Activated B cell treated with CpG ODN at 0.5 μM for 24 hours (primary cell): ENCODE data around the gene FNBP1L. TPM values are rescaled to one million over a fixed set of nuclear protein-coding genes. Genes with fewer than 3 reads are reported as not detected.
"Not testable (repeated sequence)": the region's sequence is repeated elsewhere in the genome, so short reads cannot be mapped to it uniquely, and the experiment has no call there.

Experiments used
- ATAC-seq: fragments of 200-7000 bp; cut with Tn5 transposase; one replicate; pipeline ENCODE4 v1.10.0; 2021; ENCODE audit warnings: low read depth, mild to moderate bottlenecking, moderate library complexity
- CTCF ChIA-PET: fragments of 350-600 bp; sonication (Branson Sonifier 250); formaldehyde crosslinking; loops from one replicate; lab custom pipeline; 2021; ENCODE audit warnings: antibody characterized with exemption; lab: Charles Lee
- POLR2A ChIA-PET: fragments of 350-600 bp; sonication (Branson Sonifier 250); formaldehyde crosslinking; loops from one replicate; lab custom pipeline; 2021; ENCODE audit warnings: antibody characterized with exemption; lab: Charles Lee
- DNase-seq: peaks from one replicate; pipeline ENCODE4 v3.0.0; 2022
- H3K27ac Mint-ChIP-seq: one replicate; pipeline ENCODE4 v1.8.0; 2020; ENCODE audit warnings: mixed read lengths
- H3K27me3 Mint-ChIP-seq: one replicate; pipeline ENCODE4 v1.8.0; 2021; ENCODE audit warnings: mixed read lengths
- H3K36me3 Mint-ChIP-seq: one replicate; pipeline ENCODE4 v1.8.0; 2021; ENCODE audit warnings: low read depth, mixed read lengths
- H3K4me1 Mint-ChIP-seq: one replicate; pipeline ENCODE4 v1.8.0; 2021; ENCODE audit warnings: mixed read lengths
- H3K4me3 Mint-ChIP-seq: one replicate; pipeline ENCODE4 v1.8.0; 2020; ENCODE audit warnings: mild to moderate bottlenecking, mixed read lengths
- H3K9me3 Mint-ChIP-seq: one replicate; pipeline ENCODE4 v1.8.0; 2020; ENCODE audit warnings: mixed read lengths
- intact Hi-C: fragments of 100-400 bp; cut with micrococcal nuclease; formaldehyde crosslinking; loops from one replicate; pipeline ENCODE4 v1.15.1; 2024
- total RNA-seq: library from RNA; stranded (reverse); gene quantifications from 2 replicates; pipeline ENCODE4 v1.2.3, GENCODE V29; 2022
- TF ChIP-seq, protein P1 (sequence below): fragments of 200-600 bp; IDR thresholded peaks from one replicate; pipeline ENCODE4 v1.8.0; 2022; ENCODE audit warnings: antibody characterized with exemption, mild to moderate bottlenecking

The FNBP1L gene
- total RNA-seq, 1 donor from 2014 or later, result 3.3 TPM

DNA sequence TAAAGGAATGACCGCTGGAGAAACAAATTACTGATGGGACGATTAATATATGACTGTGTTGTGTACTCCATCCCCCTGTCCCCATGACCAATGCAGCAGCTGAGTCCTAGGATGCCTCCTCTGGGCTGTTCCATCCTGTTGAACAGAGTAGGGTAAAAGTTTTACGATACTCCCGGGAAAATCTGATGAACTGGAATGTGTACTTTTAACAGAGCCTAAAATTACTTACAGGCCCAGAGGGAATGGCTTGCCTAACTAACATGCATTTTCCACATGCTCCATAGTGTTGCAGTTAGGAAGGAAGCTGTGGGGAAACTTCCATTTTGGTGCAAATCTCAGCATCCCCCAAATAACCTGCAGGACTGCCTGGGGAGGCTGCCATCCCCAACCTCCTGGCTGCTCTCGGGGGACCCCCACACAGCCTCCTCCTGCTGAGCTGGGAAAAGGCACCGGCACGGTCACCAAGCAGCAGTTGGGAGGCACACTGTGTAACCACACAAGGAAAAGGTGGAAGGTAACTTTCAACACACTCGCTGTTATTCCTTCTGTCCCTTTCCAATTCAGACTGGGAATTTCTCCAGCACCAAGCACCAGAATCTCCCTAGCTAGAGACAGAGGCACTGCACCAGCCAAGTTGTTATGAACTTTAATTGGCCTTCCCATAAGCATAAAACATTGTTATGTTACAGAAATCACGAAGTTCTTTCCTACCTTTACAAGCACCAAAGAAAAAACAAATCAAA, 136.5 kb downstream of the FNBP1L start:
- no peak for DNase-seq
- ChIA-PET POLR2A (no interaction called here), CTCF (no interaction called here)
- Mint-ChIP-seq H3K9me3 (no peaks in the 10 kb centered on the region), H3K36me3 (peaks cover 86% of the 10 kb centered on the region), H3K27me3 (no peaks in the 10 kb centered on the region), H3K4me3 (no peak overlapping the region), H3K4me1 (no peaks in the 10 kb centered on the region), H3K27ac (no peak overlapping the region)
- TF ChIP-seq, protein P1, sequence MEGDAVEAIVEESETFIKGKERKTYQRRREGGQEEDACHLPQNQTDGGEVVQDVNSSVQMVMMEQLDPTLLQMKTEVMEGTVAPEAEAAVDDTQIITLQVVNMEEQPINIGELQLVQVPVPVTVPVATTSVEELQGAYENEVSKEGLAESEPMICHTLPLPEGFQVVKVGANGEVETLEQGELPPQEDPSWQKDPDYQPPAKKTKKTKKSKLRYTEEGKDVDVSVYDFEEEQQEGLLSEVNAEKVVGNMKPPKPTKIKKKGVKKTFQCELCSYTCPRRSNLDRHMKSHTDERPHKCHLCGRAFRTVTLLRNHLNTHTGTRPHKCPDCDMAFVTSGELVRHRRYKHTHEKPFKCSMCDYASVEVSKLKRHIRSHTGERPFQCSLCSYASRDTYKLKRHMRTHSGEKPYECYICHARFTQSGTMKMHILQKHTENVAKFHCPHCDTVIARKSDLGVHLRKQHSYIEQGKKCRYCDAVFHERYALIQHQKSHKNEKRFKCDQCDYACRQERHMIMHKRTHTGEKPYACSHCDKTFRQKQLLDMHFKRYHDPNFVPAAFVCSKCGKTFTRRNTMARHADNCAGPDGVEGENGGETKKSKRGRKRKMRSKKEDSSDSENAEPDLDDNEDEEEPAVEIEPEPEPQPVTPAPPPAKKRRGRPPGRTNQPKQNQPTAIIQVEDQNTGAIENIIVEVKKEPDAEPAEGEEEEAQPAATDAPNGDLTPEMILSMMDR, result no peak
- ATAC-seq, result no peak
- intact Hi-C loops, result loop anchor here (5.0 kb wide), 1 partner anchor 33 kb away; no protein-coding TSS in a partner anchor

DNA sequence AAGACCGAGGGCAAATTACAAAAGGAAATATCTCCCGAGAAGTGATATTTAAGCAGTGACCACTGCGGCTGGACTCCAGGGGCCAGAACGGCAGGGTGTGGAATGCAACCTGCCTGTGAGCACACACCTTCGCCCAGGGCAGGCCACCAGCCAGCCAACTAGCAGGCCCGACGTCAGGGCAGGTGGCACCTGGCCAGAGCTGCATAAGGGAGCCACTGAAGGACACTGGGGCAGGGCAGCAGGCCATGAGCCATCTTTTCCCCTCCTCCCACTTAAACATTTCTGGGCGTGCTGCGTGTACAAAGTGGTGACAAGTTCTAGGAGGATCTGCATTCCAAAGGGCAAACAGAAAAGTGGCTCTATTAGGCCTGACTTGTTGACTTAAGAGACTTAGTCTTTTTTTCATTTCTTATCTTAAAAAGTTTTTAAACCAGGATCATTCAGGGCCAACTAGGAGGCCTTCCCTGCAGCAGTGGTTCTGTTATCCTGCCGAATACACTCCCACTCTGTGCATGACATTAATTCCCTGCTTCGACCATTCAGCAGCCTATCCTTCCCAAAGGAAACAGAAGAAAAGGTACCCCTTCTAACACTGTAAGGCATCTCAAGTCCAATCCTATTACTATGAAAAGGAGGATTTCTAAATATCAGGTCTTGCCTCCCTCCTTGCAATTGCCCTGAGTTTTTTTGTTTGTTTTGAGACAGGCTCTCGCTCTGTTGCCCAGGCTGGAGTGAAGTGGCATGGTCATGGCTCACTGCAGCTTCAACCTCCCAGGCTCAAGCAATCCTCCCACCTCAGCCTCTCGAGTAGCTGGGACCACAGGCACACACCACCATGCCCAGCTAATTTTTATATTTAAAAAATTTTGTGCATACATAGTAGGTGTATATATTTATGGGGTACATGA, 137.4 kb downstream of the FNBP1L start:
- no peak for ATAC-seq
- Mint-ChIP-seq H3K36me3 (peaks cover 87% of the 10 kb centered on the region), H3K27me3 (no peaks in the 10 kb centered on the region), H3K9me3 (no peaks in the 10 kb centered on the region), H3K4me3 (no peak overlapping the region), H3K4me1 (peaks cover 4% of the 10 kb centered on the region), H3K27ac (no peak overlapping the region)
- ChIA-PET CTCF (no interaction called here), POLR2A (no interaction called here)
- TF ChIP-seq, protein P1, result no peak
- DNase-seq, result no peak
- intact Hi-C loops, result no loop called here

DNA sequence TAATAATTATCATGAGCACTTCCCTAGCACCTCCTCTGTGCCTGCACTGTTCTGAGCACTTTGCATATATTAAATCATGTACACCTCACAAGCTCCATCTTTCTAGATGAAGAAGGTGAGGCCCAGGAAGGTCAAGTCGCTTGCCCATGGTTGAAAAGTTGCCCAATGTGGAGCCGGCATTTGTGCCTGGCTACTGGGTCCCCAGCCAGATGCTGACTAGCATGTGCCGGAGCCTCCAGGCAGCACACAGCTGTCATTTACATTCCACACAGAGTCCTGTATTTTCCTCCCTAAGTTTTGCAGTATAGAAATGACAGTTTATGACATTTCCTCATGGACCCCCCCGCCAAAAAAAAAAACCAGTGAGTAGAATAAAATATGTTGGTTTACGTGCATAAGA, 139.4 kb downstream of the FNBP1L start:
- ChIA-PET CTCF (no interaction called here), POLR2A (no interaction called here)
- Mint-ChIP-seq H3K36me3 (peaks cover 85% of the 10 kb centered on the region), H3K27me3 (no peaks in the 10 kb centered on the region), H3K27ac (no peak overlapping the region), H3K4me1 (peaks cover 22% of the 10 kb centered on the region), H3K9me3 (no peaks in the 10 kb centered on the region), H3K4me3 (no peak overlapping the region)
- intact Hi-C loops, result no loop called here
- DNase-seq (no peak), ATAC-seq (no peak)
- TF ChIP-seq, protein P1, result no peak

DNA sequence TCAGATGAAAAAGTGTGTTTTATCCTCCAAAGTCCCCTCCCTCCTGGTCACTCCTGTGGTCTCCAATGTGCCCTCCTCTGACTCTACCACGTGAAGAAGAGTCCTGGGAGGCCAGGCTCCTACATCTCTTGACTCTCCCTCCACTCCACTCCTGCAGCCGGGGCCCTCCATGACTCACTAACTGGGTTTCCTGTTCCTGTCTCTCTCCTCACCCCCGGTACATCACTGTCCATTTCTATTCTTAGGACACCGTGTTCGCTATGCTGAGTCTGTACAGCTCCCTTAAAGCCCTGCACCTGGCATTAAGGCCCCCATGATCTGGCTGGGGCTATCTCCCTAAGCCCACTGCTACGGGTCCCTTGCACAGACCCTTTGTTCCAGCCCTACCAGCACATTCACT, 140.3 kb downstream of the FNBP1L start:
- H3K4me3 Mint-ChIP-seq, result no peak overlapping the region
- no peaks in the 10 kb centered on the region for H3K9me3 Mint-ChIP-seq
- no peaks in the 10 kb centered on the region for H3K27me3 Mint-ChIP-seq
- ATAC-seq, result no peak
- intact Hi-C loops, result no loop called here
- peaks cover 78% of the 10 kb centered on the region for H3K36me3 Mint-ChIP-seq
- H3K27ac Mint-ChIP-seq, result no peak overlapping the region
- DNase-seq, result no peak
- peaks cover 25% of the 10 kb centered on the region for H3K4me1 Mint-ChIP-seq
- TF ChIP-seq, protein P1, result no peak
- ChIA-PET POLR2A (interaction anchor here (0.5 kb wide), 1 partner anchor 296 kb away, joined by 7 read pairs; no protein-coding TSS in a partner anchor), CTCF (no interaction called here)

DNA sequence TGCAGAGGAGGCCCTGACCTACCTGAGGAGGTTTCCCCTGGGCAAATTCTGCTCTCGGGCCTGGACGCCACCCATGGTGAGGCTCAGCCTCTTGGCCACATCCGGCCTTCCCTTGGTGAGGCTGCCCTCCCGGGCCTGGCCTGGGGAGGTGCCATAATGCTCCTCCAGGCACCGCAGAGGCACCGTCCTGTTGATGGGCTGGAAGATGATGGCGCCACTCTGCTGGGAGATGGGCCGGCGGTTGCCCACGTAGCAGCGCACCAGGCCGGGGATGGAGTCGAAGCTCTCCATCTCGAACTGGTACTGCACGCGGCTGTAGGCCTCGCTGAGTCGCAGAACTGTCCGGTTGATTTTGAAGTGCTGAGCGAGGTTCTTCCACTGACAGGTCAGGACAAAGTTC, 141.0 kb downstream of the FNBP1L start:
- no peak overlapping the region for H3K4me3 Mint-ChIP-seq
- no peaks in the 10 kb centered on the region for H3K27me3 Mint-ChIP-seq
- peaks cover 25% of the 10 kb centered on the region for H3K4me1 Mint-ChIP-seq
- ATAC-seq (no peak), DNase-seq (no peak)
- H3K27ac Mint-ChIP-seq, result no peak overlapping the region
- peaks cover 72% of the 10 kb centered on the region for H3K36me3 Mint-ChIP-seq
- intact Hi-C loops, result no loop called here
- ChIA-PET POLR2A (no interaction called here), CTCF (no interaction called here)
- TF ChIP-seq, protein P1, result no peak
- H3K9me3 Mint-ChIP-seq, result no peaks in the 10 kb centered on the region

DNA sequence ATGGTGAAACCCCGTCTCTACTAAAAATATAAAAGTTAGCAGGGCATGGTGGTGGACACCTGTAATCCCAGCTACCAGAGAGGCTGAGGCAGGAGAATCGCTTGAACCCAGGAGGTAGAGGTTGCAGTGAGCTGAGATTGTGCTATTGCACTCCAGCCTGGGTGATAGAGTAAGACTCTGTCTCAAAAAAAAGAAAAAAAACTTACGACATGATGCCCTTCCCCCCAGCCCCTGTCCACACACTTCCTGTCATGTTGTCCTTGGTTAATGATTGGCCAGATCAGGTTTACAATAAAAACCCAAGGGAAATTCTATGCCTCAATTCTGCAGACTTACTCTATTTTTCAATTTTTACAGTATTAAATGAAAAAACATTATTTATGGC, 143.4 kb downstream of the FNBP1L start:
- intact Hi-C loops, result loop anchor here (1.0 kb wide), 1 partner anchor 17 kb away; no protein-coding TSS in a partner anchor
- Mint-ChIP-seq H3K27ac (peak overlapping the region; percentile 77), H3K36me3 (peaks cover 54% of the 10 kb centered on the region), H3K4me1 (peaks cover 25% of the 10 kb centered on the region)
- not testable (repeated sequence) for DNase-seq, H3K9me3 Mint-ChIP-seq, H3K4me3 Mint-ChIP-seq, H3K27me3 Mint-ChIP-seq
- ATAC-seq, result peak; percentile 56
- POLR2A ChIA-PET, result interaction anchor here (1.2 kb wide), 1 partner anchor 17 kb away, joined by 6 read pairs; no protein-coding TSS in a partner anchor
- CTCF ChIA-PET, result interaction anchor here (0.8 to 1.1 kb wide), 2 partner anchors 38 to 223 kb away, joined by 3 to 4 read pairs; no protein-coding TSS in a partner anchor
